OCI-LY3 (cell line): ENCODE results near the gene PBRM1.

Source experiments
- H2AFZ ChIP-seq: fragments of 200-600, 300-600 bp; shearing (Covaris generic); 2 replicates; pipeline ENCODE4 v1.6.0; 2014; ENCODE audit warnings: antibody characterized with exemption, low read depth, low read length
- H3K27ac ChIP-seq: fragments of 200-600, 300-600 bp; sonication (generic); 2 replicates; pipeline ENCODE4 v1.5.1; 2014; ENCODE audit warnings: mild to moderate bottlenecking, low read length, moderate library complexity, mixed read lengths
- H3K27me3 ChIP-seq: fragments of 200-600, 300-600 bp; sonication (generic); 2 replicates; pipeline ENCODE4 v1.6.1; 2014; ENCODE audit warnings: low read depth, low read length, mixed read lengths
- H3K36me3 ChIP-seq: fragments of 200-600, 300-600 bp; sonication (generic); replicated peaks from 2 replicates; pipeline ENCODE3; 2014; ENCODE audit warnings: low read depth, low read length, mixed read lengths
- H3K4me1 ChIP-seq: fragments of 300-600, 200-600 bp; sonication (generic); 2 replicates; pipeline ENCODE4 v1.6.1; 2014; ENCODE audit warnings: low read length, mixed read lengths
- H3K4me2 ChIP-seq: fragments of 200-600, 300-600 bp; sonication (generic); 2 replicates; pipeline ENCODE4 v1.6.1; 2014; ENCODE audit warnings: low read length, mixed read lengths
- H3K4me3 ChIP-seq: fragments of 300-600, 200-600 bp; sonication (generic); 2 replicates; pipeline ENCODE4 v1.5.1; 2014; ENCODE audit warnings: antibody characterized with exemption, mild to moderate bottlenecking, low read length, moderate library complexity
- H3K79me2 ChIP-seq: fragments of 300-600, 200-600 bp; shearing (Covaris generic); 2 replicates; pipeline ENCODE4 v1.6.1; 2014; ENCODE audit warnings: mild to moderate bottlenecking, low read length, mixed read lengths
- H3K9ac ChIP-seq: fragments of 300-600, 200-600 bp; shearing (Covaris generic); 2 replicates; pipeline ENCODE4 v1.6.0; 2014; ENCODE audit warnings: mild to moderate bottlenecking, low read length, moderate library complexity
- H3K9me3 ChIP-seq: fragments of 200-600, 300-600 bp; shearing (Covaris generic); 2 replicates; pipeline ENCODE4 v1.6.1; 2014; ENCODE audit warnings: low read length, mixed read lengths; ENCODE audit not compliant: insufficient read depth
- H4K20me1 ChIP-seq: fragments of 200-600, 300-600 bp; sonication (generic); 2 replicates; pipeline ENCODE4 v1.6.1; 2016; ENCODE audit warnings: low read length, mixed read lengths; ENCODE audit not compliant: insufficient read depth
- CTCF ChIP-seq: fragments of 200-600, 300-600 bp; sonication (generic); IDR thresholded peaks from 2 replicates; pipeline ENCODE4 v1.5.1; 2014; ENCODE audit warnings: antibody characterized with exemption, low read length, low read depth
- EZH2phosphoT487 ChIP-seq: fragments of 200-600 bp; shearing (Covaris generic); IDR thresholded peaks from 2 replicates; pipeline ENCODE4 v1.6.1; 2018; ENCODE audit warnings: antibody characterized with exemption, mixed run types, low read depth

Gene PBRM1

DNA sequence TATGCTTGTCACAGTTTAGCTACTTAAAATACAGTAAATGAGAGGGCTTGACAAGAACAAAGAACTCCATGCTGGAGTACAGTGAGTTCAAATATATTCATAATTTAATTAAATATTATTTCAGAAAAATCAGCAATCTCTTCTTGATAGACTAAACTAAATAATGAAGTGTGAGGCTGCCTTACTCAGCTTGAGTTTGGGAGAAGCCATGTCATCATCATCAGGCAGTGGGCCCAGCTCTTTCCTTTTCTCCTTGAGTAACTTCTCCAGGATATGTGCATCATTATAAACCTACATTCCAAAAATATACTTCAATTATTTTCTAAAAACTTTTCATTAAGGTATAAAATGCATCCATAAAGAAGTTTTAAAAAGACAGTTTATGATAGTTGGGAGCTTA is 70.5 kb downstream of the PBRM1 start:
- no peak overlapping the region for H2AFZ ChIP-seq
- H3K4me3 ChIP-seq, result no peak overlapping the region
- TF ChIP-seq CTCF (no peak), EZH2phosphoT487 (no peak)
- H3K9me3 ChIP-seq, result no peaks in the 10 kb centered on the region
- 0 out of 2 replicates have a peak, but pooled peaks cover 3% of the 10 kb centered on the region for H3K79me2 ChIP-seq
- H3K36me3 ChIP-seq, result peaks cover 50% of the 10 kb centered on the region
- no peaks in the 10 kb centered on the region for H3K27me3 ChIP-seq
- H3K4me2 ChIP-seq, result no peak overlapping the region
- H3K27ac ChIP-seq, result no peak overlapping the region
- H4K20me1 ChIP-seq, result no peaks in the 10 kb centered on the region
- H3K9ac ChIP-seq, result no peak overlapping the region
- no peaks in the 10 kb centered on the region for H3K4me1 ChIP-seq

DNA sequence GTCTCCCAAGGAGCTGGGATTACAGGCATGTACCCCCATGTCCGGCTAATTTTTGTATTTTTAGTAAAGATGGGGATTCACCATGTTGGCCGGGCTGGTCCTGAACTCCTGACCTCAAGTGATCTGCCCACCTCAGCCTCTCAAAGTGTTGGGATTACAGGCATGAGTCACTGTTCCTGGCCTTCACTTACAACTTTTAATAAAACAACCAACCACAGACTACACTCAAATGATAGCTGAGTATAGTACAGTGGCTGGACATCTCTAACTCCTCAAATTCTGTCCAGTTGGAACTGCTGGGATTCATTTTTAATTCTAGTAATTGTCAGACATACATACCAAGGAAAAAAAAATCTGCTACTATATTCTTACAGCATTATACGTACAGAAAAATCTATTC is 71.0 kb downstream of the PBRM1 start:
- H3K9me3 ChIP-seq, result no peaks in the 10 kb centered on the region
- TF ChIP-seq EZH2phosphoT487 (no peak), CTCF (no peak)
- no peak overlapping the region for H2AFZ ChIP-seq
- H3K27me3 ChIP-seq, result no peaks in the 10 kb centered on the region
- no peaks in the 10 kb centered on the region for H3K4me1 ChIP-seq
- H3K4me3 ChIP-seq, result no peak overlapping the region
- H3K27ac ChIP-seq, result no peak overlapping the region
- peaks cover 50% of the 10 kb centered on the region for H3K36me3 ChIP-seq
- H3K9ac ChIP-seq, result no peak overlapping the region
- H3K79me2 ChIP-seq, result 0 out of 2 replicates have a peak, but pooled peaks cover 3% of the 10 kb centered on the region
- H3K4me2 ChIP-seq, result no peak overlapping the region
- no peaks in the 10 kb centered on the region for H4K20me1 ChIP-seq

DNA sequence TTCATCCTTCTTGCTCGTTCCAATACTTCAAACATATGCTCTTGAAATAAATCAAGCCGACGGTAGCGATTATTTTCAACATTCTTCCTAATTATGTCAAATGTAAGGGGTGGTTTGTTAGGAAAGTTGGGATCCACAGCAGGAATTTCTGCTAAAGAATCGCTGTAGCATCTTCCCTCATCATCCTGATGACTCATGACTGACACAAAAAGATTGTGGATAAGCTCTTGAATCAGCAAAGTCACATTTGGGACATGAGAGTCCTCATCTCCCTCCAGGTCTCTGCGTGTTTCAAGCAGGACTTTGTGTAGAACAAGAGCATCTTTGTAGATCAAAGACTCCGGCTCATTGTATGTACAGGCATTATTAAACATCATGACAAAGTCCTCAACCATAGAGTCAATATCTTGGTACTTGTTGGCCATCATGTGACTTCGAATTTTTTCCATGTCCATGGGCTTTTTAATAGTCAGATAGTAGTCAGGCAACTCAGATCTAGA is 76.3 kb downstream of the PBRM1 start:
- Histone ChIP-seq H3K27ac (no peak overlapping the region), H3K27me3 (no peaks in the 10 kb centered on the region), H3K4me2 (no peak overlapping the region), H4K20me1 (no peaks in the 10 kb centered on the region), H3K36me3 (peaks cover 53% of the 10 kb centered on the region), H3K9me3 (no peaks in the 10 kb centered on the region), H2AFZ (no peak overlapping the region), H3K79me2 (peaks cover 11% of the 10 kb centered on the region; the same call in 1 of the 2 replicates), H3K9ac (no peak overlapping the region), H3K4me3 (no peak overlapping the region), H3K4me1 (no peaks in the 10 kb centered on the region)
- TF ChIP-seq EZH2phosphoT487, result no peak

DNA sequence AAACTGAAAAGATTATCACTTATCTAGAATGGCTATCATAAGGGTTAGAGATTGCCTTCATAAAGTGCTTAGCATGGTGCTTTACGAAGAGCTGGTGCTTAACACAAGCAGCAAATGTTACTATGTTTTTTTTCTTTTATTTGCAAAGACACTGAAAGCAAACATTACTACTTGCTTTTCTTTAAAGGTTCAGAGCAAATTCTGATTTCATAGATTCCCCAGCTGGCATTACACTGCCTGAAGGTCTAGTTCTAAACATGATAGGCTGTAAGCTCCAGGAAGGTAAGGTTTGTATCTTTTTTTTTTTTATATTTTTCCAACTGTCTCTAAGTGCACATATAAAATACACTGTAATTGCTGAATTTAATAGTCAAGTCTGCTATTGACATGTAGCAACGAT is 77.4 kb downstream of the PBRM1 start:
- H3K4me3 ChIP-seq, result no peak overlapping the region
- H3K4me2 ChIP-seq, result no peak overlapping the region
- H3K9me3 ChIP-seq, result no peaks in the 10 kb centered on the region
- H3K27ac ChIP-seq, result no peak overlapping the region
- H3K79me2 ChIP-seq, result peaks cover 11% of the 10 kb centered on the region; the same call in 1 of the 2 replicates
- H4K20me1 ChIP-seq, result no peaks in the 10 kb centered on the region
- no peaks in the 10 kb centered on the region for H3K4me1 ChIP-seq
- no peaks in the 10 kb centered on the region for H3K27me3 ChIP-seq
- H3K36me3 ChIP-seq, result peaks cover 63% of the 10 kb centered on the region
- no peak overlapping the region for H3K9ac ChIP-seq
- no peak for TF ChIP-seq CTCF
- TF ChIP-seq EZH2phosphoT487, result no peak
- no peak overlapping the region for H2AFZ ChIP-seq
